Natural killer cell (primary cell): ENCODE measurements around the gene GFER. TPM values are rescaled to one million over a fixed set of nuclear protein-coding genes. Genes with fewer than 3 reads are reported as not detected.

Experiments used
- ATAC-seq, 3 donors: fragments of 150-1000 bp in 2 of 3; fragments of 200-7000 bp in 1 of 3; cut with Tn5 transposase; 1 replicate in 1 of 3; 2 replicates in 2 of 3; pipeline ENCODE4 v1.10.0; 2021; ENCODE audit warnings: mild to moderate bottlenecking in 2 of 3, moderate library complexity in 2 of 3
- DNase-seq, 2 donors: peaks; one replicate each; pipeline versions ENCODE4 v3.0.0 to v3.0.0-alpha.2; 2013 to 2021; ENCODE audit warnings: mixed read lengths in 1 of 2
- H3K27ac ChIP-seq: one replicate; pipeline ENCODE4 v1.5.1; 2013; ENCODE audit warnings: mild to moderate bottlenecking, low read length
- H3K27me3 ChIP-seq: one replicate; pipeline ENCODE4 v1.6.1; 2013; ENCODE audit warnings: low read length; ENCODE audit not compliant: control insufficient read depth, insufficient read depth
- H3K36me3 ChIP-seq: one replicate; pipeline ENCODE4 v1.6.1; 2013; ENCODE audit warnings: low read length; ENCODE audit not compliant: control insufficient read depth, insufficient read depth
- H3K4me1 ChIP-seq: one replicate; pipeline ENCODE4 v1.6.1; 2013; ENCODE audit warnings: low read length; ENCODE audit not compliant: control insufficient read depth, insufficient read depth
- H3K4me3 ChIP-seq: one replicate; pipeline ENCODE4 v1.5.1; 2013; ENCODE audit warnings: low read length
- H3K9me3 ChIP-seq: one replicate; pipeline ENCODE4 v1.6.1; 2013; ENCODE audit warnings: low read length; ENCODE audit not compliant: control insufficient read depth, insufficient read depth
- H3K27ac Mint-ChIP-seq, 2 donors: one replicate each; pipeline ENCODE4 v1.8.0; 2022; ENCODE audit warnings: mild to moderate bottlenecking in 2 of 2, mixed read lengths in 2 of 2, moderate library complexity in 1 of 2
- H3K27me3 Mint-ChIP-seq, 2 donors: one replicate each; pipeline ENCODE4 v1.8.0; 2022; ENCODE audit warnings: low read depth in 2 of 2, mixed read lengths in 2 of 2
- H3K36me3 Mint-ChIP-seq: one replicate; pipeline ENCODE4 v1.8.0; 2022; ENCODE audit warnings: mixed read lengths
- H3K4me1 Mint-ChIP-seq, 2 donors: one replicate each; pipeline ENCODE4 v1.8.0; 2022; ENCODE audit warnings: mixed read lengths in 2 of 2
- H3K4me3 Mint-ChIP-seq: one replicate; pipeline ENCODE4 v1.8.0; 2022; ENCODE audit warnings: mild to moderate bottlenecking, moderate library complexity, mixed read lengths
- H3K9me3 Mint-ChIP-seq, 2 donors: one replicate each; pipeline ENCODE4 v1.8.0; 2022; ENCODE audit warnings: mixed read lengths in 2 of 2
- CTCF ChIP-seq: fragments of 200-600 bp; IDR thresholded peaks from one replicate; pipeline ENCODE4 v1.8.0; 2022; ENCODE audit warnings: antibody characterized with exemption
- WGBS: methylation state at CpG from one replicate; pipeline ENCODE4 v1.1.7; 2013; ENCODE audit warnings: missing lambda C conversion rate; ENCODE audit not compliant: insufficient coverage; 5-methylcytosine and 5-hydroxymethylcytosine counted together
- intact Hi-C: fragments of 100-400 bp; cut with micrococcal nuclease; formaldehyde crosslinking; loops from one replicate; pipeline ENCODE4 v1.14.2; 2022
- total RNA-seq, 4 donors: library from RNA; stranded (reverse); fragments of 120-200 nt in 1 of 4; gene quantifications; one replicate each; pipeline versions ENCODE4 v1.2.3 to v1.2.4, GENCODE V29; 2013 to 2022

Gene GFER
- total RNA-seq, 3 donors from 2014 or later (not counting 1 experiment from before 2014, with no cell fraction given), result 23.8 to 29.5 (median 24.6) TPM

GRCh38 chr16:1963806-1964505 lies 20.0 kb upstream of the GFER start:
- intact Hi-C loops, result loop anchor here (1.0 kb wide), 1 partner anchor 8 kb away; the partner anchor contains the start of gene TBL3
- Histone ChIP-seq H3K27me3 (no peaks in the 10 kb centered on the region), H3K9me3 (no peaks in the 10 kb centered on the region), H3K4me3 (peak overlapping the region; percentile 88), H3K4me1 (peaks cover 55% of the 10 kb centered on the region), H3K36me3 (peaks cover 20% of the 10 kb centered on the region), H3K27ac (peak overlapping the region; percentile 99)
- TF ChIP-seq CTCF, result no peak
- ATAC-seq (peak; percentile 10 to 28 (median 26)), DNase-seq (peak in 1 of 2 donors; percentile 67)
- Mint-ChIP-seq H3K36me3 (no peaks in the 10 kb centered on the region), H3K4me1 (peaks cover 41% of the 10 kb centered on the region in 2 donors), H3K27me3 (no peaks in the 10 kb centered on the region), H3K4me3 (peak overlapping the region; percentile 94), H3K9me3 (no peaks in the 10 kb centered on the region), H3K27ac (peak overlapping the region; percentile 95)
- WGBS, result 12% methylated on average over 41 of the region's 44 CpGs

GRCh38 chr16:1964506-1965395 lies 19.2 kb upstream of the GFER start, which contains the start of gene RPS2:
RPS2 (minus strand) TSS chr16:1964826; CDS start chr16:1964625, 201 bp downstream.
- Histone ChIP-seq H3K4me1 (peaks cover 50% of the 10 kb centered on the region), H3K27ac (peak within 1 kb of the TSS; percentile 99), H3K27me3 (no peaks in the 10 kb centered on the region), H3K36me3 (peaks cover 20% of the 10 kb centered on the region), H3K4me3 (peak within 1 kb of the TSS; percentile 88), H3K9me3 (no peaks in the 10 kb centered on the region)
- intact Hi-C loops, result loop anchor here (1.0 kb wide), 1 partner anchor 8 kb away; the partner anchor contains the start of gene TBL3
- Mint-ChIP-seq H3K9me3 (no peaks in the 10 kb centered on the region), H3K4me3 (peak within 1 kb of the TSS; percentile 94), H3K4me1 (peaks cover 37 to 41% of the 10 kb centered on the region in 2 donors), H3K27me3 (no peaks in the 10 kb centered on the region), H3K36me3 (no peaks in the 10 kb centered on the region), H3K27ac (peak within 1 kb of the TSS; percentile 95)
- no peak for TF ChIP-seq CTCF
- peak; percentile 99 for DNase-seq
- under 1% methylated on average over 94 of the region's 97 CpGs for WGBS
- peak; percentile 93 to 99 (median 94) for ATAC-seq

GRCh38 chr16:1965396-1966001 lies 18.5 kb upstream of the GFER start:
- peaks cover 20% of the 10 kb centered on the region for H3K36me3 ChIP-seq
- Mint-ChIP-seq H3K4me1 (peaks cover 30 to 35% of the 10 kb centered on the region in 2 donors), H3K36me3 (no peaks in the 10 kb centered on the region), H3K9me3 (no peaks in the 10 kb centered on the region), H3K27ac (peak overlapping the region; percentile 95), H3K27me3 (no peaks in the 10 kb centered on the region), H3K4me3 (peak overlapping the region; percentile 94)
- peak overlapping the region; percentile 99 for H3K27ac ChIP-seq
- peaks cover 43% of the 10 kb centered on the region for H3K4me1 ChIP-seq
- no peak for DNase-seq
- intact Hi-C loops, result no loop called here
- H3K27me3 ChIP-seq, result no peaks in the 10 kb centered on the region
- ATAC-seq, result no peak
- WGBS, result 26% methylated on average over 24 of the region's 24 CpGs
- no peaks in the 10 kb centered on the region for H3K9me3 ChIP-seq
- TF ChIP-seq CTCF, result no peak
- H3K4me3 ChIP-seq, result peak overlapping the region; percentile 88
